Liver (tissue), 9 donors: ENCODE measurements around the gene STX10. TPM values are rescaled to one million over a fixed set of nuclear protein-coding genes. Genes with fewer than 3 reads are reported as not detected.

Experiments used
- DNase-seq: peaks from one replicate; pipeline ENCODE4 v3.0.0-alpha.2; 2017; ENCODE audit warnings: low spot score
- H3K27ac ChIP-seq, 2 donors: one replicate each; pipeline ENCODE4 v1.7.0; 2013; ENCODE audit warnings: inconsistent platforms in 2 of 2, low read length in 2 of 2, control low read depth in 1 of 2, low read depth in 1 of 2, mild to moderate bottlenecking in 1 of 2
- H3K27me3 ChIP-seq, 4 donors: one replicate each; pipeline versions ENCODE4 v1.6.1 to v1.7.0; 2013; ENCODE audit warnings: low read length in 3 of 4, inconsistent platforms in 1 of 4, mild to moderate bottlenecking in 1 of 4, moderate library complexity in 1 of 4; ENCODE audit not compliant: control insufficient read depth in 4 of 4, insufficient read depth in 4 of 4
- H3K36me3 ChIP-seq, 4 donors: one replicate each; pipeline versions ENCODE4 v1.6.1 to v1.7.0; 2013; ENCODE audit warnings: low read length in 3 of 4, mild to moderate bottlenecking in 3 of 4, low read depth in 1 of 4, moderate library complexity in 1 of 4; ENCODE audit not compliant: control insufficient read depth in 4 of 4, insufficient read depth in 3 of 4
- H3K4me1 ChIP-seq, 4 donors: one replicate each; pipeline versions ENCODE4 v1.6.1 to v1.7.0; 2013; ENCODE audit warnings: low read length in 3 of 4, mild to moderate bottlenecking in 3 of 4, moderate library complexity in 1 of 4; ENCODE audit not compliant: control insufficient read depth in 4 of 4, insufficient read depth in 4 of 4
- H3K4me3 ChIP-seq, 3 donors: one replicate each; pipeline versions ENCODE4 v1.6.1 to v1.7.0; 2013; ENCODE audit warnings: low read length in 3 of 3, control low read depth in 1 of 3, low read depth in 1 of 3, mild to moderate bottlenecking in 1 of 3
- H3K9ac ChIP-seq, 2 donors: one replicate each; pipeline ENCODE4 v1.7.0; 2013; ENCODE audit warnings: low read length in 2 of 2, mild to moderate bottlenecking in 2 of 2, moderate library complexity in 2 of 2, control low read depth in 1 of 2, low read depth in 1 of 2
- H3K9me3 ChIP-seq, 4 donors: one replicate each; pipeline versions ENCODE4 v1.6.1 to v1.7.0; 2013; ENCODE audit warnings: low read length in 3 of 4; ENCODE audit not compliant: control insufficient read depth in 4 of 4
- ATF3 ChIP-seq: IDR thresholded peaks from 2 replicates; pipeline ENCODE4 v1.6.1; 2016; ENCODE audit warnings: antibody characterized with exemption
- CTCF ChIP-seq: fragments of 150-350 bp; IDR thresholded peaks from 2 replicates; pipeline ENCODE4 v1.5.1; 2017; ENCODE audit warnings: improper control_type of control experiment, low read depth, low read length; ENCODE audit not compliant: missing input control
- EGR1 ChIP-seq, 2 donors: IDR thresholded peaks; 2 replicates each; pipeline ENCODE4 v1.6.1; 2016 to 2018; ENCODE audit warnings: antibody characterized with exemption in 2 of 2, low read depth in 2 of 2
- FOXA1 ChIP-seq: IDR thresholded peaks from 2 replicates; pipeline ENCODE4 v1.6.1; 2016; ENCODE audit warnings: antibody characterized with exemption
- FOXA2 ChIP-seq: IDR thresholded peaks from 2 replicates; pipeline ENCODE4 v1.6.1; 2016; ENCODE audit warnings: antibody characterized with exemption
- GABPA ChIP-seq, 2 donors: IDR thresholded peaks in 1 of 2; conservative IDR thresholded peaks in 1 of 2; 2 replicates each; pipeline ENCODE4 v1.6.1; 2016; ENCODE audit warnings: antibody characterized with exemption in 2 of 2, mild to moderate bottlenecking in 1 of 2, moderate library complexity in 1 of 2
- HNF4A ChIP-seq, 2 donors: conservative IDR thresholded peaks; 2 replicates each; pipeline ENCODE4 v1.6.1; 2016; ENCODE audit warnings: antibody characterized with exemption in 2 of 2, mild to moderate bottlenecking in 2 of 2
- HNF4G ChIP-seq: IDR thresholded peaks from 2 replicates; pipeline ENCODE4 v1.6.1; 2016; ENCODE audit warnings: antibody characterized with exemption
- JUND ChIP-seq, 2 donors: IDR thresholded peaks; 2 replicates each; pipeline ENCODE4 v1.6.1; 2016; ENCODE audit warnings: antibody characterized with exemption in 2 of 2
- MAX ChIP-seq: IDR thresholded peaks from 2 replicates; pipeline ENCODE4 v1.6.1; 2016; ENCODE audit warnings: antibody characterized with exemption
- NR2F2 ChIP-seq: IDR thresholded peaks from 2 replicates; pipeline ENCODE4 v1.6.1; 2016; ENCODE audit warnings: antibody characterized with exemption
- RAD21 ChIP-seq, 2 donors: IDR thresholded peaks; 2 replicates each; pipeline ENCODE4 v1.6.1; 2016; ENCODE audit warnings: antibody characterized with exemption in 2 of 2, mild to moderate bottlenecking in 2 of 2
- REST ChIP-seq: IDR thresholded peaks from 2 replicates; pipeline ENCODE4 v1.6.1; 2016; ENCODE audit warnings: antibody characterized with exemption, mild to moderate bottlenecking
- RXRA ChIP-seq, 2 donors: IDR thresholded peaks; 2 replicates each; pipeline ENCODE4 v1.6.1; 2017 to 2018; ENCODE audit warnings: antibody characterized with exemption in 2 of 2, mild to moderate bottlenecking in 1 of 2
- SP1 ChIP-seq: IDR thresholded peaks from 2 replicates; pipeline ENCODE4 v1.6.1; 2018; ENCODE audit warnings: antibody characterized with exemption, mild to moderate bottlenecking
- TAF1 ChIP-seq: conservative IDR thresholded peaks from 2 replicates; pipeline ENCODE4 v1.6.1; 2016; ENCODE audit warnings: antibody characterized with exemption, mild to moderate bottlenecking
- YY1 ChIP-seq: IDR thresholded peaks from 2 replicates; pipeline ENCODE4 v1.6.1; 2016; ENCODE audit warnings: antibody characterized with exemption, mild to moderate bottlenecking
- WGBS: extraction: QIAGEN DNeasy Blood & Tissue Kit; methylation state at CpG from one replicate; pipeline ENCODE4 v1.1.7; 2013; 5-methylcytosine and 5-hydroxymethylcytosine counted together
- polyA plus RNA-seq, 2 donors: library from polyadenylated mRNA; stranded (reverse) in 1 of 2; unstranded in 1 of 2; fragments of 200-250 nt in 1 of 2; fragments of >200 nt in 1 of 2; fragmentation: Nextera tagmentation in 1 of 2; extraction: Ambion mirVana in 1 of 2; gene quantifications; one replicate each; pipeline versions ENCODE4 v1.2.1 to v1.2.3, GENCODE V29; 2013 to 2015
- total RNA-seq, 2 donors: library from RNA; depleted of rRNA; stranded (reverse); fragments of >200 nt; gene quantifications; one replicate each; pipeline ENCODE4 v1.2.3, GENCODE V29; 2014
- TF ChIP-seq, protein P1 (sequence below): IDR thresholded peaks from 2 replicates; pipeline ENCODE4 v1.6.1; 2016; ENCODE audit warnings: antibody characterized with exemption
- donor health status: healthy.
- donor health status: healthy.
- donor health status: healthy.
- donor health status: healthy.
- donor health status: healthy.

Gene STX10
- total and polyA plus RNA-seq, 4 donors, result 15.7 to 32.7 (median 21.2) TPM

DNA sequence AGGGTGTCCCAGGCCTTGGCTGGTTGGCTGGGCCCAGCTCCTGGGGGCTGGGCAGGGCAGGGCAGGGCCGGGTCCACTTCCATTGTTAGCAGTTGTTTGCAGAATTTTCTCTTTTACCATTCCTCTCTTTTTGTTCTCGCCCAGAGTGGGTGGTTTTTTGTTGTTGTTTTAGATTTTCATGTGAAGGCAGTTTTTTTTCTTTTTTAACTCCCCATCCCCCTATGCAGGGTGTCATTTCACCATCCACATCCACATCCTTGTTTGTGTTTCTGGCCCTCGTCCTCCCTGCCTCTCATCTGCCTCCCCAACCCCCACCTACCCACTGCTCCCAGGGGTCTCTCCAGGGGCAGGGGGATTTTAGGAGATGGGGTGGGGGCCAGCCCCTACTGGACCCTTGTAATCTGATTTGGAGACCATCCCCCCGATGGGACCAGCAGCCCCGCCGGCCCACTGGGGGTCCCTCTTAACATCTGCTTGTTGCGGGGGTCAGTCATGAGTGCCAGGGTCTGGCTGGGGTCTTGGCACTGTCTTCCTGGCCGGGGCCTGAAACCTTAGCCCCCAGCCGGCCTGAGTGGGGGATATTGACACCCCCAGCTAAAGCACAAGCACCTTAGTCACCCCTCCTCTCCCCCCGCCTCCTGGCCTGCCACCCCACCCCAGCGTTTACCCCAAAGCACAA lies 10.4 kb downstream of the STX10 start:
- Histone ChIP-seq H3K27me3 (no peaks in the 10 kb centered on the region), H3K9me3 (no peaks in the 10 kb centered on the region), H3K36me3 (peaks cover 12 to 43% (median 17%) of the 10 kb centered on the region in 4 donors), H3K27ac (no peak overlapping the region), H3K4me3 (no peak overlapping the region), H3K4me1 (no peaks in the 10 kb centered on the region), H3K9ac (no peak overlapping the region)
- WGBS, result 79% methylated on average over 11 of the region's 11 CpGs
- no peak for DNase-seq
- TF ChIP-seq MAX, result no peak

DNA sequence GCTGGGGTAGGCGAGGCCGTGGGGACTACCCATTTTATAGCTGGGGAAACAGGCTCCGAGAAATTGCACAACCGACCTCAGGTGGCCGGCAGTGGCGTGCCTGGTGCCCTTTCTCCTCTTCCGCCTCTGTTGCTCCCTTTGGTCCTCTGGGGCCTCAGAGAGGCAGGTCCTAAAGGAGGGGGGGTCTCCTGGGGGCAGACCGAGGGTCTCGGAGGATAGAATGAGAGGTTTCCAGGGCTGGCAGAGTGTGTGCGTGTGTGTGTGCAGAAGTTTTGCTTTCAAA lies 11.3 kb downstream of the STX10 start:
- no peak overlapping the region for H3K27ac ChIP-seq
- no peak for TF ChIP-seq FOXA1
- no peak for TF ChIP-seq TAF1
- TF ChIP-seq SP1, result no peak
- no peak for TF ChIP-seq EGR1 (IDR thresholded peaks at IDR 0.05; ENCODE audit: low read depth in 2 of 2)
- no peak for TF ChIP-seq FOXA2
- TF ChIP-seq ATF3, result no peak
- no peak for TF ChIP-seq MAX
- TF ChIP-seq NR2F2, result no peak
- no peak for TF ChIP-seq RXRA (IDR thresholded peaks at IDR 0.05)
- TF ChIP-seq JUND (IDR thresholded peaks at IDR 0.05), result no peak
- no peak for TF ChIP-seq REST
- no peak for TF ChIP-seq CTCF
- no peak for TF ChIP-seq HNF4G
- no peak for TF ChIP-seq RAD21 (IDR thresholded peaks at IDR 0.05)
- no peak for TF ChIP-seq GABPA (IDR thresholded peaks at IDR 0.05 in 1 of 2, conservative IDR thresholded peaks at IDR 0.05 in 1 of 2)
- no peak for TF ChIP-seq YY1
- TF ChIP-seq, protein P1, sequence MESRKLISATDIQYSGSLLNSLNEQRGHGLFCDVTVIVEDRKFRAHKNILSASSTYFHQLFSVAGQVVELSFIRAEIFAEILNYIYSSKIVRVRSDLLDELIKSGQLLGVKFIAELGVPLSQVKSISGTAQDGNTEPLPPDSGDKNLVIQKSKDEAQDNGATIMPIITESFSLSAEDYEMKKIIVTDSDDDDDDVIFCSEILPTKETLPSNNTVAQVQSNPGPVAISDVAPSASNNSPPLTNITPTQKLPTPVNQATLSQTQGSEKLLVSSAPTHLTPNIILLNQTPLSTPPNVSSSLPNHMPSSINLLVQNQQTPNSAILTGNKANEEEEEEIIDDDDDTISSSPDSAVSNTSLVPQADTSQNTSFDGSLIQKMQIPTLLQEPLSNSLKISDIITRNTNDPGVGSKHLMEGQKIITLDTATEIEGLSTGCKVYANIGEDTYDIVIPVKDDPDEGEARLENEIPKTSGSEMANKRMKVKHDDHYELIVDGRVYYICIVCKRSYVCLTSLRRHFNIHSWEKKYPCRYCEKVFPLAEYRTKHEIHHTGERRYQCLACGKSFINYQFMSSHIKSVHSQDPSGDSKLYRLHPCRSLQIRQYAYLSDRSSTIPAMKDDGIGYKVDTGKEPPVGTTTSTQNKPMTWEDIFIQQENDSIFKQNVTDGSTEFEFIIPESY, result no peak
- TF ChIP-seq HNF4A (conservative IDR thresholded peaks at IDR 0.05), result no peak
- no peak overlapping the region for H3K9ac ChIP-seq
- H3K4me1 ChIP-seq, result no peaks in the 10 kb centered on the region
- DNase-seq, result no peak
- peaks cover 12 to 39% (median 15%) of the 10 kb centered on the region in 4 donors for H3K36me3 ChIP-seq
- no peaks in the 10 kb centered on the region for H3K27me3 ChIP-seq
- H3K4me3 ChIP-seq, result no peak overlapping the region
- no peaks in the 10 kb centered on the region for H3K9me3 ChIP-seq
- 70% methylated on average over 10 of the region's 10 CpGs for WGBS
